H9 (cell line): ENCODE results near the gene CTIF. TPM values are rescaled to one million over a fixed set of nuclear protein-coding genes. Genes with fewer than 3 reads are reported as not detected.

Experiments used
- DNase-seq: peaks from one replicate; pipeline ENCODE4 v3.0.0-alpha.2; 2017
- H2AFZ ChIP-seq: one replicate; pipeline ENCODE4 v1.6.1; 2013; ENCODE audit warnings: mild to moderate bottlenecking, low read length, control low read depth, moderate library complexity
- H2AK5ac ChIP-seq: 2 replicates; pipeline ENCODE4 v1.6.1; 2013; ENCODE audit warnings: low read length, control low read depth, mixed read lengths; ENCODE audit not compliant: insufficient read length
- H2BK120ac ChIP-seq: one replicate; pipeline ENCODE4 v1.6.1; 2013; ENCODE audit warnings: low read depth, mild to moderate bottlenecking, low read length, control low read depth, inconsistent platforms; ENCODE audit not compliant: poor library complexity, severe bottlenecking
- H2BK12ac ChIP-seq: 2 replicates; pipeline ENCODE4 v1.6.1; 2013; ENCODE audit warnings: low read length, control low read depth, mixed read lengths, low read depth; ENCODE audit not compliant: insufficient read length
- H2BK15ac ChIP-seq: 2 replicates; pipeline ENCODE4 v1.6.1; 2013; ENCODE audit warnings: low read depth, low read length, control low read depth
- H2BK20ac ChIP-seq: one replicate; pipeline ENCODE4 v1.6.1; 2013; ENCODE audit warnings: low read depth, mild to moderate bottlenecking, low read length, control low read depth, inconsistent platforms; ENCODE audit not compliant: poor library complexity, severe bottlenecking
- H2BK5ac ChIP-seq: 2 replicates; pipeline ENCODE4 v1.6.1; 2013; ENCODE audit warnings: low read length, control low read depth, mixed read lengths; ENCODE audit not compliant: insufficient read length
- H3K14ac ChIP-seq: 2 replicates; pipeline ENCODE4 v1.6.1; 2013; ENCODE audit warnings: low read length, control low read depth; ENCODE audit not compliant: insufficient read depth
- H3K18ac ChIP-seq: 2 replicates; pipeline ENCODE4 v1.6.1; 2013; ENCODE audit warnings: low read depth, mild to moderate bottlenecking, mixed read lengths, low read length, control low read depth; ENCODE audit not compliant: insufficient read length
- H3K23ac ChIP-seq: 2 replicates; pipeline ENCODE4 v1.6.1; 2013; ENCODE audit warnings: low read length, control low read depth, mixed read lengths, low read depth; ENCODE audit not compliant: insufficient read length
- H3K23me2 ChIP-seq: 2 replicates; pipeline ENCODE4 v1.6.1; 2013; ENCODE audit warnings: low read depth, mild to moderate bottlenecking, mixed read lengths, low read length, control low read depth; ENCODE audit not compliant: insufficient read length, poor library complexity, severe bottlenecking
- H3K27ac ChIP-seq: 2 replicates; pipeline ENCODE4 v1.5.1; 2013; ENCODE audit warnings: low read length, control low read depth, mixed read lengths, low read depth; ENCODE audit not compliant: insufficient read length
- H3K27me3 ChIP-seq: 2 replicates; pipeline ENCODE4 v1.6.1; 2013; ENCODE audit warnings: low read length, control low read depth, inconsistent platforms; ENCODE audit not compliant: insufficient read depth
- H3K4ac ChIP-seq: 2 replicates; pipeline ENCODE4 v1.6.1; 2013; ENCODE audit warnings: low read depth, mild to moderate bottlenecking, control low read depth, inconsistent platforms, low read length, moderate library complexity
- H3K4me1 ChIP-seq: 2 replicates; pipeline ENCODE4 v1.6.1; 2013; ENCODE audit warnings: low read length, control low read depth, inconsistent platforms; ENCODE audit not compliant: insufficient read depth
- H3K4me2 ChIP-seq: 2 replicates; pipeline ENCODE4 v1.6.1; 2013; ENCODE audit warnings: low read length, control low read depth, mixed read lengths; ENCODE audit not compliant: insufficient read length, insufficient read depth
- H3K56ac ChIP-seq: 2 replicates; pipeline ENCODE4 v1.6.1; 2013; ENCODE audit warnings: low read depth, mild to moderate bottlenecking, mixed read lengths, low read length, control low read depth; ENCODE audit not compliant: insufficient read length
- H3K79me1 ChIP-seq: 2 replicates; pipeline ENCODE4 v1.6.1; 2013; ENCODE audit warnings: low read depth, mild to moderate bottlenecking, moderate library complexity, low read length, control low read depth, inconsistent platforms; ENCODE audit not compliant: insufficient read depth, poor library complexity, severe bottlenecking
- H3K79me2 ChIP-seq: 2 replicates; pipeline ENCODE4 v1.6.1; 2013; ENCODE audit warnings: low read length, control low read depth, inconsistent platforms; ENCODE audit not compliant: insufficient read depth
- H3K9ac ChIP-seq: 2 replicates; pipeline ENCODE4 v1.6.1; 2013; ENCODE audit warnings: low read length, control low read depth, mixed read lengths; ENCODE audit not compliant: insufficient read length; ENCODE audit errors: extremely low read depth
- H3K9me3 ChIP-seq: one replicate; pipeline ENCODE4 v1.6.1; 2013; ENCODE audit warnings: low read depth, low read length, inconsistent platforms; ENCODE audit not compliant: control insufficient read depth
- H3T11ph ChIP-seq: one replicate; pipeline ENCODE4 v1.6.1; 2013; ENCODE audit warnings: mild to moderate bottlenecking, low read length, control low read depth, inconsistent platforms
- H4K20me1 ChIP-seq: one replicate; pipeline ENCODE4 v1.6.1; 2013; ENCODE audit not compliant: control insufficient read depth, insufficient read length, insufficient read depth
- H4K5ac ChIP-seq: 2 replicates; pipeline ENCODE4 v1.6.1; 2013; ENCODE audit warnings: low read depth, mild to moderate bottlenecking, mixed read lengths, low read length, control low read depth; ENCODE audit not compliant: insufficient read length
- H4K8ac ChIP-seq: replicated peaks from 2 replicates; pipeline ENCODE4 v1.6.1; 2013; ENCODE audit warnings: low read length, control low read depth, mixed read lengths, low read depth; ENCODE audit not compliant: insufficient read length
- H4K91ac ChIP-seq: 2 replicates; pipeline ENCODE4 v1.6.1; 2013; ENCODE audit warnings: low read depth, mild to moderate bottlenecking, moderate library complexity, mixed read lengths, low read length, control low read depth; ENCODE audit not compliant: insufficient read length
- H3K27ac Mint-ChIP-seq, 3 experiments: 2 replicates in 2 of 3; 3 replicates in 1 of 3; pipeline ENCODE4 v1.8.0; 2020 to 2021; ENCODE audit warnings: mixed read lengths in 3 of 3, mild to moderate bottlenecking in 1 of 3, moderate library complexity in 1 of 3
- H3K27me3 Mint-ChIP-seq: 2 replicates; pipeline ENCODE4 v1.8.0; 2021; ENCODE audit warnings: low read depth, mild to moderate bottlenecking, moderate library complexity, mixed read lengths
- H3K36me3 Mint-ChIP-seq, 3 experiments: 2 replicates in 2 of 3; 3 replicates in 1 of 3; pipeline ENCODE4 v1.8.0; 2020 to 2021; ENCODE audit warnings: low read depth in 3 of 3, mixed read lengths in 3 of 3; ENCODE audit not compliant: insufficient read depth in 1 of 3
- H3K4me1 Mint-ChIP-seq, 2 experiments: 2 replicates each; pipeline ENCODE4 v1.8.0; 2020; ENCODE audit warnings: mixed read lengths in 2 of 2
- H3K4me3 Mint-ChIP-seq, 2 experiments: 2 replicates in 1 of 2; 3 replicates in 1 of 2; pipeline ENCODE4 v1.8.0; 2020 to 2021; ENCODE audit warnings: mild to moderate bottlenecking in 2 of 2, mixed read lengths in 2 of 2, moderate library complexity in 1 of 2
- H3K9me3 Mint-ChIP-seq, 2 experiments: 2 replicates in 1 of 2; 3 replicates in 1 of 2; pipeline ENCODE4 v1.8.0; 2020; ENCODE audit warnings: mild to moderate bottlenecking in 2 of 2, mixed read lengths in 2 of 2, moderate library complexity in 1 of 2
- CTCF ChIP-seq: fragments of 200-600 bp; sonication (generic); conservative IDR thresholded peaks from 3 replicates; pipeline ENCODE4 v1.8.0; 2021; ENCODE audit warnings: antibody characterized with exemption, mild to moderate bottlenecking
- WGBS: extraction: QIAGEN DNeasy Blood & Tissue Kit; methylation state at CpG from one replicate; pipeline ENCODE4 v1.1.7; 2013; ENCODE audit warnings: missing lambda C conversion rate, low lambda C conversion rate, mixed read lengths; ENCODE audit not compliant: insufficient read length; ENCODE audit errors: extremely low coverage; 5-methylcytosine and 5-hydroxymethylcytosine counted together
- total RNA-seq: library from RNA; stranded (reverse); gene quantifications from 2 replicates; pipeline ENCODE4 v1.2.1, GENCODE V29; 2021

Gene CTIF
- total RNA-seq, 1 experiment from 2014 or later: 15.8 TPM

GRCh38 chr18:48534364-48534763 is 4.5 kb upstream of the CTIF start:
- H3K4me1 Mint-ChIP-seq: peaks cover 16% of the 10 kb centered on the region in 2 experiments
- H3K36me3 Mint-ChIP-seq: no peaks in the 10 kb centered on the region
- Histone ChIP-seq H3K79me1 (no peaks in the 10 kb centered on the region), H3K9me3 (no peaks in the 10 kb centered on the region), H3K4me1 (0 out of 2 replicates have a peak, but pooled peaks cover 2% of the 10 kb centered on the region), H3K23ac (no peak overlapping the region), H3K79me2 (no peaks in the 10 kb centered on the region), H4K8ac (no peak overlapping the region), H3K27ac (no peak overlapping the region), H2BK120ac (no peak overlapping the region), H3T11ph (no peak overlapping the region), H2BK20ac (no peak overlapping the region), H4K5ac (no peak overlapping the region), H4K20me1 (no peaks in the 10 kb centered on the region), H2AK5ac (no peak overlapping the region), H3K23me2 (peaks cover 5% of the 10 kb centered on the region), H3K4me2 (no peak overlapping the region), H3K9ac (no peak overlapping the region), H3K4ac (no peak overlapping the region), H4K91ac (no peak overlapping the region), H3K27me3 (no peaks in the 10 kb centered on the region), H3K18ac (no peak overlapping the region), H2AFZ (no peak overlapping the region), H2BK15ac (no peak overlapping the region), H3K14ac (no peak overlapping the region), H2BK12ac (no peak overlapping the region), H2BK5ac (no peak overlapping the region), H3K56ac (no peak overlapping the region)
- H3K4me3 Mint-ChIP-seq: no peak overlapping the region
- peak; percentile 13 for DNase-seq
- TF ChIP-seq CTCF: no peak
- H3K27ac Mint-ChIP-seq: no peak overlapping the region
- H3K9me3 Mint-ChIP-seq: no peaks in the 10 kb centered on the region
- WGBS: no CpG with 5 or more reads among the region's 3 CpGs
- peaks cover 14% of the 10 kb centered on the region for H3K27me3 Mint-ChIP-seq
